ENCODE data around the gene VAPA. TPM values are rescaled to one million over a fixed set of nuclear protein-coding genes. Genes with fewer than 3 reads are reported as not detected.

Gene VAPA
- total and polyA plus RNA-seq, 2 donors (not counting 3 experiments of a cell fraction or from before 2014, with no cell fraction given): 105 to 163 TPM

DNA sequence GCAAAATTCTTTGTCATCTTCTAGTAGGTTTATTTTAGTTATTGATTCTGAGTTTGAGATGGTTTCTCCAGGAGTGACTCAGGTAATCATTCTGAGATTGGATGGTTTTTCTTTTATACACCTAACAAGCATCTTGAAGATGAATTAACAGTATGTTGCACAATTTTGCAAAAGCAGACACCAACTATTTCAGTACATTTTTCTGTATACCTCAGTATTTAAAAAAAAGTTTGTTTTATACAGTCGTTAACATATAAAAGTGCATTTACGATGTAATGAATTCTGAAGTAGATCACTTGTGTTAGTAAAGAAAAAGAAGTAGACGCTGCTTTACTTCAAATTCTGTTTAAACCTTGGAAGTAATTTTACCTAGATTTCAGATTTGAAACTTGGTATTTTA, 3.0 kb downstream of the VAPA start:
- no TSS peak for BruUV-seq (replicated peaks)
- TF ChIP-seq FOS (IDR thresholded peaks at IDR 0.05; ENCODE audit: borderline replicate concordance, insufficient read depth, low read length) (no peak), POLR2A (IDR thresholded peaks at IDR 0.05; ENCODE audit: low read depth, low read length) (no peak), CTCF (IDR thresholded peaks at IDR 0.05; ENCODE audit: extremely low read depth in 1 of 2, insufficient read depth in 1 of 2, low read depth in 1 of 2, low read length in 2 of 2) (no peak), MYC (IDR thresholded peaks at IDR 0.05; ENCODE audit: low read depth, low read length) (no peak), POLR2AphosphoS5 (IDR thresholded peaks at IDR 0.05; ENCODE audit: insufficient read depth, low read depth, low read length) (no peak), MAX (IDR thresholded peaks at IDR 0.05; ENCODE audit: insufficient read depth, insufficient read length) (no peak), JUN (IDR thresholded peaks at IDR 0.05; ENCODE audit: borderline replicate concordance, insufficient read depth, insufficient read length, low read depth) (no peak), GATA2 (IDR thresholded peaks at IDR 0.05; ENCODE audit: insufficient read depth, insufficient read length, low read depth, low read length) (no peak), EZH2 (IDR thresholded peaks at IDR 0.05; ENCODE audit: borderline replicate concordance, low read depth, low read length, severe bottlenecking) (no peak)
- peak overlapping the region; percentile 94 for H3K27ac ChIP-seq (ENCODE audit: insufficient read depth, low read depth, low read length)

More for the DNA sequence above, 3.0 kb downstream of the VAPA start:
- H3K4me1 ChIP-seq (ENCODE audit: control insufficient read depth, extremely low read depth, insufficient read depth, low read length): peaks cover 42% of the 10 kb centered on the region
- no peak overlapping the region for H2AFZ ChIP-seq (ENCODE audit: low read depth, low read length)
- no peaks in the 10 kb centered on the region for H3K36me3 ChIP-seq (ENCODE audit: control insufficient read depth in 2 of 2, extremely low read depth in 1 of 2, insufficient read depth in 2 of 2, low read length in 2 of 2)
- H3K79me2 ChIP-seq (ENCODE audit: control insufficient read depth, insufficient read depth, low read length): peaks cover 77% of the 10 kb centered on the region
- H3K9me1 ChIP-seq (replicated peaks; ENCODE audit: control insufficient read depth, extremely low read depth, insufficient read depth, low read length): no peaks in the 10 kb centered on the region
- H3K9ac ChIP-seq (replicated peaks; ENCODE audit: extremely low read depth, insufficient read depth, low read length): peak overlapping the region; percentile 88
- H3K4me3 ChIP-seq (replicated peaks in 1 of 3; ENCODE audit: insufficient read depth in 1 of 3, low read depth in 1 of 3, low read length in 3 of 3): no peak overlapping the region
- CTCF ChIA-PET: no interaction called here
- FAIRE-seq (no peak), DNase-seq (ENCODE audit: low read depth, low spot score) (no peak)
- peaks cover 19% of the 10 kb centered on the region for H4K20me1 ChIP-seq (replicated peaks; ENCODE audit: control insufficient read depth, extremely low read depth, insufficient read depth, low read length)
- peak overlapping the region; percentile 99 for H3K4me2 ChIP-seq (ENCODE audit: insufficient read depth, low read length)
- POLR2A ChIA-PET: no interaction called here
- no peaks in the 10 kb centered on the region for H3K27me3 ChIP-seq (ENCODE audit: control insufficient read depth in 2 of 2, insufficient read depth in 2 of 2, low read length in 2 of 2)
- dilution Hi-C loops (cut with MboI; ENCODE audit: extremely low pct_ligation_motif_present, low sequenced_read_pairs) (no loop called here), intact Hi-C loops (cut with micrococcal nuclease) (no loop called here)
- H3K9me3 ChIP-seq (replicated peaks; ENCODE audit: control insufficient read depth, insufficient read depth, low read length): no peaks in the 10 kb centered on the region
